IMR-90 (cell line): ENCODE results near the gene SNX27. TPM values are rescaled to one million over a fixed set of nuclear protein-coding genes. Genes with fewer than 3 reads are reported as not detected.

Source experiments
- ATAC-seq: fragments of 200-7000 bp; cut with Tn5 transposase; 2 replicates; pipeline ENCODE4 v1.9.1; 2020; ENCODE audit warnings: low read depth, mild to moderate bottlenecking, moderate library complexity
- BruUV-seq: library from RNA; stranded (reverse); fragments of 400-500 nt; replicated peaks from 2 replicates; lab custom pipeline; 2021; lab: Mats Ljungman, UMichigan
- CTCF ChIA-PET: fragments of 300-600 bp; formaldehyde crosslinking; extraction: SDS; loops from one replicate; lab custom pipeline; 2021; ENCODE audit warnings: antibody characterized with exemption; lab: Yijun Ruan, JAX
- POLR2A ChIA-PET: fragments of 300-600 bp; sonication (Branson Sonifier 250); formaldehyde crosslinking; loops from one replicate; lab custom pipeline; 2022; ENCODE audit warnings: antibody characterized with exemption; ENCODE audit not compliant: unreplicated experiment; lab: Charles Lee
- DNase-seq: peaks from one replicate; pipeline ENCODE4 v3.0.0; 2013
- H2AFZ ChIP-seq: replicated peaks from 2 replicates; pipeline ENCODE3; 2013; ENCODE audit warnings: low read length, mild to moderate bottlenecking; ENCODE audit not compliant: poor library complexity
- H2AK5ac ChIP-seq: 2 replicates; pipeline ENCODE4 v1.6.1; 2013; ENCODE audit warnings: low read depth, low read length, inconsistent platforms
- H2AK9ac ChIP-seq: replicated peaks from 2 replicates; pipeline ENCODE3; 2013; ENCODE audit warnings: mild to moderate bottlenecking, low read depth, low read length, moderate library complexity; ENCODE audit not compliant: poor library complexity
- H2BK120ac ChIP-seq: 2 replicates; pipeline ENCODE4 v1.6.1; 2013; ENCODE audit warnings: low read depth, low read length, inconsistent platforms
- H2BK15ac ChIP-seq: 3 replicates; pipeline ENCODE4 v1.6.1; 2013; ENCODE audit warnings: low read depth, low read length, inconsistent platforms
- H2BK20ac ChIP-seq: 2 replicates; pipeline ENCODE4 v1.6.1; 2013; ENCODE audit warnings: low read depth, mild to moderate bottlenecking, inconsistent platforms, low read length, moderate library complexity
- H2BK5ac ChIP-seq: 2 replicates; pipeline ENCODE4 v1.6.1; 2013; ENCODE audit warnings: mild to moderate bottlenecking, low read depth, low read length, inconsistent platforms; ENCODE audit not compliant: poor library complexity, severe bottlenecking
- H3K14ac ChIP-seq: replicated peaks from 2 replicates; pipeline ENCODE4 v1.6.1; 2013; ENCODE audit warnings: low read depth, low read length, inconsistent platforms
- H3K18ac ChIP-seq: 2 replicates; pipeline ENCODE4 v1.6.1; 2013; ENCODE audit warnings: low read depth, low read length, control low read depth
- H3K23ac ChIP-seq: 2 replicates; pipeline ENCODE4 v1.6.1; 2013; ENCODE audit warnings: low read depth, low read length, inconsistent platforms
- H3K27ac ChIP-seq: 2 replicates; pipeline ENCODE4 v1.5.1; 2013; ENCODE audit warnings: mild to moderate bottlenecking, control low read depth, low read length; ENCODE audit not compliant: insufficient read depth
- H3K27me3 ChIP-seq: 2 replicates; pipeline ENCODE4 v1.6.1; 2013; ENCODE audit warnings: low read length; ENCODE audit not compliant: control insufficient read depth, insufficient read depth
- H3K36me3 ChIP-seq: 2 replicates; pipeline ENCODE4 v1.6.1; 2013; ENCODE audit warnings: low read length, mixed read lengths; ENCODE audit not compliant: control insufficient read depth, insufficient read depth
- H3K4ac ChIP-seq: 2 replicates; pipeline ENCODE4 v1.6.1; 2013; ENCODE audit warnings: low read depth, low read length, inconsistent platforms
- H3K4me1 ChIP-seq: 2 replicates; pipeline ENCODE4 v1.6.1; 2013; ENCODE audit warnings: low read length, mixed read lengths; ENCODE audit not compliant: control insufficient read depth, insufficient read depth
- H3K4me2 ChIP-seq: 2 replicates; pipeline ENCODE4 v1.6.1; 2013; ENCODE audit warnings: low read depth, mild to moderate bottlenecking, control low read depth, low read length, moderate library complexity
- H3K4me3 ChIP-seq: 2 replicates; pipeline ENCODE4 v1.5.1; 2013; ENCODE audit warnings: low read depth, mild to moderate bottlenecking, control low read depth, low read length, moderate library complexity; ENCODE audit not compliant: insufficient read depth
- H3K56ac ChIP-seq: 2 replicates; pipeline ENCODE4 v1.6.1; 2013; ENCODE audit warnings: low read length, inconsistent platforms; ENCODE audit not compliant: insufficient read depth; ENCODE audit errors: extremely low read depth
- H3K79me1 ChIP-seq, 2 experiments: 2 replicates each; pipeline ENCODE4 v1.6.1; 2013; ENCODE audit warnings: low read length in 2 of 2, inconsistent platforms in 1 of 2, low read depth in 1 of 2
- H3K9ac ChIP-seq: 2 replicates; pipeline ENCODE4 v1.6.1; 2013; ENCODE audit warnings: low read depth, low read length, control low read depth
- H3K9me1 ChIP-seq: 2 replicates; pipeline ENCODE4 v1.6.1; 2013; ENCODE audit warnings: low read length, inconsistent platforms; ENCODE audit not compliant: insufficient read depth
- H3K9me3 ChIP-seq: 2 replicates; pipeline ENCODE4 v1.6.1; 2013; ENCODE audit warnings: low read length; ENCODE audit not compliant: control insufficient read depth, insufficient read depth
- H4K20me1 ChIP-seq: 2 replicates; pipeline ENCODE4 v1.6.1; 2013; ENCODE audit warnings: low read length, inconsistent platforms; ENCODE audit not compliant: insufficient read depth
- H4K5ac ChIP-seq: 2 replicates; pipeline ENCODE4 v1.6.1; 2013; ENCODE audit warnings: mild to moderate bottlenecking, low read depth, low read length, control low read depth
- H4K8ac ChIP-seq, 2 experiments: 2 replicates each; pipeline ENCODE4 v1.6.1; 2013; ENCODE audit warnings: low read depth in 2 of 2, low read length in 2 of 2, control low read depth in 1 of 2, inconsistent platforms in 1 of 2
- H4K91ac ChIP-seq: 2 replicates; pipeline ENCODE4 v1.6.1; 2013; ENCODE audit warnings: low read depth, low read length, inconsistent platforms; ENCODE audit not compliant: insufficient read depth
- CEBPB ChIP-seq: IDR thresholded peaks from 2 replicates; pipeline ENCODE4 v1.6.1; 2012; ENCODE audit warnings: low read depth, low read length, improper control_type of control experiment
- FOS ChIP-seq: fragments of 150-350 bp; IDR thresholded peaks from 2 replicates; pipeline ENCODE4 v1.6.1; 2016; ENCODE audit warnings: low read depth, low read length
- MAZ ChIP-seq: IDR thresholded peaks from 2 replicates; pipeline ENCODE4 v1.6.1; 2012; ENCODE audit warnings: low read depth, mild to moderate bottlenecking, low read length, improper control_type of control experiment, moderate library complexity, borderline replicate concordance
- MXI1 ChIP-seq: IDR thresholded peaks from 2 replicates; pipeline ENCODE4 v1.6.1; 2012; ENCODE audit warnings: low read depth, mild to moderate bottlenecking, low read length, moderate library complexity, borderline replicate concordance
- NFE2L2 ChIP-seq: fragments of 150-350 bp; IDR thresholded peaks from 2 replicates; pipeline ENCODE4 v1.6.1; 2016; ENCODE audit warnings: low read depth, mild to moderate bottlenecking, low read length
- POLR2A ChIP-seq: IDR thresholded peaks from 2 replicates; pipeline ENCODE4 v1.6.1; 2012; ENCODE audit warnings: mild to moderate bottlenecking, low read depth, low read length
- RAD21 ChIP-seq: IDR thresholded peaks from 2 replicates; pipeline ENCODE4 v1.6.1; 2012; ENCODE audit warnings: low read length, improper control_type of control experiment
- RFX5 ChIP-seq: IDR thresholded peaks from 2 replicates; pipeline ENCODE4 v1.8.0; 2012; ENCODE audit warnings: low read depth, mild to moderate bottlenecking, low read length, moderate library complexity
- WGBS, 2 experiments: methylation state at CpG; one replicate each; pipeline versions ENCODE4 v1.1.5 to v1.1.7; 2013; ENCODE audit warnings: missing lambda C conversion rate in 2 of 2; ENCODE audit not compliant: insufficient read length in 1 of 2; ENCODE audit errors: extremely low coverage in 2 of 2; 5-methylcytosine and 5-hydroxymethylcytosine counted together
- dilution Hi-C: fragments of 300-500 bp; cut with HindIII; formaldehyde crosslinking; loops from one replicate; pipeline ENCODE4 v1.14.3; 2018; ENCODE audit warnings: low sequenced_read_pairs; ENCODE audit not compliant: unreplicated experiment
- in situ Hi-C: fragments of 300-500 bp; cut with MboI; formaldehyde crosslinking; loops from 3 replicates; pipeline ENCODE4 v1.14.3; 2019; ENCODE audit warnings: low sequenced_read_pairs, inconsistent platforms, mixed read lengths
- intact Hi-C: fragments of 100-400 bp; cut with micrococcal nuclease; formaldehyde crosslinking; loops from 2 replicates; pipeline ENCODE4 v1.10.0; 2022
- polyA plus RNA-seq, 3 experiments: library from polyadenylated mRNA; depleted of rRNA; stranded (reverse); fragments of >200 nt; gene quantifications; 2 replicates each; pipeline ENCODE4 v1.2.3, GENCODE V29; 2012; ENCODE audit warnings: low replicate concordance in 1 of 3
- total RNA-seq: library from RNA; depleted of rRNA; stranded (reverse); fragments of >200 nt; gene quantifications from 2 replicates; pipeline ENCODE4 v1.2.3, GENCODE V29; 2012
- TF ChIP-seq, protein P1 (sequence below): fragments of 150-350 bp; IDR thresholded peaks from 2 replicates; pipeline ENCODE4 v1.6.1; 2017; ENCODE audit warnings: mild to moderate bottlenecking, antibody characterized with exemption, low read length, low read depth
- TF ChIP-seq, protein P2 (sequence below): conservative IDR thresholded peaks from 2 replicates; pipeline ENCODE4 v1.5.1; 2012; ENCODE audit warnings: mild to moderate bottlenecking, low read depth, low read length, improper control_type of control experiment
- TF ChIP-seq, protein P3 (sequence below): fragments of 150-350 bp; IDR thresholded peaks from 2 replicates; pipeline ENCODE4 v1.6.1; 2016; ENCODE audit warnings: low read depth, mild to moderate bottlenecking, low read length, moderate library complexity, borderline replicate concordance

Gene SNX27
- total and polyA plus RNA-seq, 2 of the 4 experiments (the other 2 are of a cell fraction), result 12.3 to 25.6 TPM

DNA sequence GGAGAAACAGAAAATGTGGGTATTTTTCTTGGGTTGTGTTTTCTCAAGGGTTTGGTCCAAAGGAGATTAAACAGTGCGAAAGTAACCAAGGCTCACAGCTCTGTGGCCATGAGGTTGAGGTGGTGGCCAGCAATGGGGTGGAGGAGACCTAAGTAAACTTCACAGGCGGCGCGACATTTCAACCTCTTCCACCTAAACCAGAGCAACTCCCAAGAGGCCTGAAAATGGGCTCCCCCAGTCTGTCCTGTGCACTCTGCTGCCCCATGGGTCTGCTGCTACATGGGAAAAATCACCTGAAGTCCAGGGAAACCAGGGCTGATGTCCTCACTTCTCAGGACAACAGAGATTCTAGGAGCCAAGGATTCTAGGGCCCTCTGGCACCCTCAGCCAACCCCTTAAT lies 92.4 kb downstream of the SNX27 start:
- no peak overlapping the region for H3K18ac ChIP-seq
- peak overlapping the region; percentile 55 for H2AK9ac ChIP-seq
- H2BK5ac ChIP-seq, result no peak overlapping the region
- no peak overlapping the region for H4K5ac ChIP-seq
- no peaks in the 10 kb centered on the region; the same call in 1 of the 2 replicates for H4K20me1 ChIP-seq
- H3K36me3 ChIP-seq, result peaks cover 14% of the 10 kb centered on the region
- intact Hi-C loops, result no loop called here
- no peak overlapping the region for H3K4me3 ChIP-seq
- no peak overlapping the region for H2BK15ac ChIP-seq
- in situ Hi-C loops, result no loop called here
- TF ChIP-seq MAZ (no peak), FOS (no peak), POLR2A (no peak), MXI1 (no peak), RFX5 (no peak), CEBPB (no peak), NFE2L2 (no peak), RAD21 (no peak)
- TF ChIP-seq, protein P1, sequence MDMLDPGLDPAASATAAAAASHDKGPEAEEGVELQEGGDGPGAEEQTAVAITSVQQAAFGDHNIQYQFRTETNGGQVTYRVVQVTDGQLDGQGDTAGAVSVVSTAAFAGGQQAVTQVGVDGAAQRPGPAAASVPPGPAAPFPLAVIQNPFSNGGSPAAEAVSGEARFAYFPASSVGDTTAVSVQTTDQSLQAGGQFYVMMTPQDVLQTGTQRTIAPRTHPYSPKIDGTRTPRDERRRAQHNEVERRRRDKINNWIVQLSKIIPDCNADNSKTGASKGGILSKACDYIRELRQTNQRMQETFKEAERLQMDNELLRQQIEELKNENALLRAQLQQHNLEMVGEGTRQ, result no peak
- TF ChIP-seq, protein P2, sequence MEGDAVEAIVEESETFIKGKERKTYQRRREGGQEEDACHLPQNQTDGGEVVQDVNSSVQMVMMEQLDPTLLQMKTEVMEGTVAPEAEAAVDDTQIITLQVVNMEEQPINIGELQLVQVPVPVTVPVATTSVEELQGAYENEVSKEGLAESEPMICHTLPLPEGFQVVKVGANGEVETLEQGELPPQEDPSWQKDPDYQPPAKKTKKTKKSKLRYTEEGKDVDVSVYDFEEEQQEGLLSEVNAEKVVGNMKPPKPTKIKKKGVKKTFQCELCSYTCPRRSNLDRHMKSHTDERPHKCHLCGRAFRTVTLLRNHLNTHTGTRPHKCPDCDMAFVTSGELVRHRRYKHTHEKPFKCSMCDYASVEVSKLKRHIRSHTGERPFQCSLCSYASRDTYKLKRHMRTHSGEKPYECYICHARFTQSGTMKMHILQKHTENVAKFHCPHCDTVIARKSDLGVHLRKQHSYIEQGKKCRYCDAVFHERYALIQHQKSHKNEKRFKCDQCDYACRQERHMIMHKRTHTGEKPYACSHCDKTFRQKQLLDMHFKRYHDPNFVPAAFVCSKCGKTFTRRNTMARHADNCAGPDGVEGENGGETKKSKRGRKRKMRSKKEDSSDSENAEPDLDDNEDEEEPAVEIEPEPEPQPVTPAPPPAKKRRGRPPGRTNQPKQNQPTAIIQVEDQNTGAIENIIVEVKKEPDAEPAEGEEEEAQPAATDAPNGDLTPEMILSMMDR, result no peak
- TF ChIP-seq, protein P3, sequence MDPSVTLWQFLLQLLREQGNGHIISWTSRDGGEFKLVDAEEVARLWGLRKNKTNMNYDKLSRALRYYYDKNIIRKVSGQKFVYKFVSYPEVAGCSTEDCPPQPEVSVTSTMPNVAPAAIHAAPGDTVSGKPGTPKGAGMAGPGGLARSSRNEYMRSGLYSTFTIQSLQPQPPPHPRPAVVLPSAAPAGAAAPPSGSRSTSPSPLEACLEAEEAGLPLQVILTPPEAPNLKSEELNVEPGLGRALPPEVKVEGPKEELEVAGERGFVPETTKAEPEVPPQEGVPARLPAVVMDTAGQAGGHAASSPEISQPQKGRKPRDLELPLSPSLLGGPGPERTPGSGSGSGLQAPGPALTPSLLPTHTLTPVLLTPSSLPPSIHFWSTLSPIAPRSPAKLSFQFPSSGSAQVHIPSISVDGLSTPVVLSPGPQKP, result no peak
- H3K9ac ChIP-seq, result no peak overlapping the region
- dilution Hi-C loops, result no loop called here
- H2AFZ ChIP-seq, result no peak overlapping the region
- no peak overlapping the region for H2BK120ac ChIP-seq
- H3K9me1 ChIP-seq, result no peaks in the 10 kb centered on the region
- DNase-seq (no peak), ATAC-seq (no peak)
- no peak overlapping the region for H3K4ac ChIP-seq
- H3K27me3 ChIP-seq, result peaks cover 1% of the 10 kb centered on the region; the same call in 1 of the 2 replicates
- H2BK20ac ChIP-seq, result no peak overlapping the region
- no peaks in the 10 kb centered on the region for H3K79me1 ChIP-seq
- ChIA-PET POLR2A (no interaction called here), CTCF (no interaction called here)
- H3K23ac ChIP-seq, result no peak overlapping the region
- no peak overlapping the region for H3K56ac ChIP-seq
- no peak overlapping the region for H2AK5ac ChIP-seq
- no CpG with 5 or more reads among the region's 4 CpGs for WGBS, 2 experiments
- H3K4me2 ChIP-seq, result no peak overlapping the region
- H3K4me1 ChIP-seq, result no peaks in the 10 kb centered on the region
- no peak overlapping the region for H4K91ac ChIP-seq
- BruUV-seq, result no TSS peak
- H4K8ac ChIP-seq, result no peak overlapping the region
- H3K14ac ChIP-seq, result no peak overlapping the region
- no peaks in the 10 kb centered on the region for H3K9me3 ChIP-seq
- no peak overlapping the region for H3K27ac ChIP-seq
